ENCODE results near the gene RNF130.

- TF ChIP-seq CTCF (IDR thresholded peaks at IDR 0.05; ENCODE audit: insufficient read depth, low read depth, low read length) (no peak), EZH2 (IDR thresholded peaks at IDR 0.05; ENCODE audit: insufficient read depth, low read length) (no peak)
Observed at GRCh38 chr5:180056153-180056552, 15.4 kb downstream of the RNF130 start.

Data from astrocyte (in vitro differentiated cells and primary cell).